GM19328 (cell line): Measurements from ENCODE around the gene ALK.

ENCODE experiments used
- ATAC-seq: cut with Tn5 transposase; IDR thresholded peaks from one replicate; pipeline ENCODE4 v1.9.1; 2021; ENCODE audit warnings: mild to moderate bottlenecking, moderate library complexity; ENCODE audit not compliant: unreplicated experiment

ALK gene

DNA sequence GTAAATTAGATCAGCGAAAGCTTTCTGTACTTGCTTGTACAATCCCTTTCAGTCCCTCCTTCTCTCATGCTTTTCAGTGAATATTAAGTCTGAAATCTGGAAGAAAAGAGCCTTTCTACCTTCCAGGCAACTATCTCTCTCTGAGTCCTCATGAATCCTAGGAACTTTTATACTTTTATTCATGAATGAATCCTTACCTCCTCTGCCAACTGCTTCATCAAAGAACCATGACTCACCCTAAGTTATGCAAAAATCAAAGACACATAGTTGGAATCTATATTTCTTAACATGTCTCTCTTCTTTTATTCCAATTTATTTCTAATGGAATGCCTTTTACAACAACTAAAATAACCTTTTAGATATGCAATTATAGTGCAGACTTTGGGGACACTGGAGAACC is 412.0 kb downstream of the ALK start:
- no peak for ATAC-seq

DNA sequence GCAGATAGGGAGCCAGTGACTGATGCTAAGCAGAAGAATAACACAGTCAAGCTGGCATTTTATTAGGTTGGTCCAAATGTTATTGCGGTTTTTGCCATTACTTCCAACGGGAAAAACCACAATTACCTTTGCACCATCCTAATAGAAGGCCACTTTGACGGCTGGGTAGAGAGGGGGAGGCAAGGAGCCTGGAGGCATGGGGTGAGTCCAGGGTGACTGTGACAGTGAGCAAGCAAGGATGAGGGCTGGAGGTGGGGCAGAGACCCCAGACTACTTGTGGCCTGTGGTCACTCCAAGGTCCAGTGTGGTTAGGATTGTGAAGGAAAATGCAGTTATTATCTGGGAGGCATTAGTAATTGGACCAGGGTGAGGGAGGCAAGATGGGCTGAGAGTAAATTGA is 416.6 kb downstream of the ALK start:
- ATAC-seq = no peak

DNA sequence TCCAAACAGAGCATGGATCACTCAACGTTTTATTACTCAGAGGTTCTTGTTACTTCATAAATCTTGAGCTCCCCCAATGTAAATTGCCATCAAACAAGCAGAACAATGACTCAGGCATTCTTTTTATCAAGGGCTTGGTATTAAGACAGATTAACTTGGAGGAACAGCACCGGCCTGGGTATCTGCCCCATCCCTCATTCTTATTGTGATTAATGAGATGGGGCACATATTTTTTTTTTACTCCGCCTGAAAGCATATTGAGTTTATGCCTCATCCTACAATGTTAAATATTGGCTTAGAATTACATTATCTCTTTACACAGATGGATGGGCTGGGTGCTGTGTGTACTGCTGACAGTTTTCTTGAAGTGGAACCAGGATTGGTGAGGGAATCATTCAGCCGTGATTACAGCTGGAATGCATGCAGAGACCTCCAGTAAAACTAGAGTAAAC is 418.9 kb downstream of the ALK start:
- ATAC-seq = no peak

DNA sequence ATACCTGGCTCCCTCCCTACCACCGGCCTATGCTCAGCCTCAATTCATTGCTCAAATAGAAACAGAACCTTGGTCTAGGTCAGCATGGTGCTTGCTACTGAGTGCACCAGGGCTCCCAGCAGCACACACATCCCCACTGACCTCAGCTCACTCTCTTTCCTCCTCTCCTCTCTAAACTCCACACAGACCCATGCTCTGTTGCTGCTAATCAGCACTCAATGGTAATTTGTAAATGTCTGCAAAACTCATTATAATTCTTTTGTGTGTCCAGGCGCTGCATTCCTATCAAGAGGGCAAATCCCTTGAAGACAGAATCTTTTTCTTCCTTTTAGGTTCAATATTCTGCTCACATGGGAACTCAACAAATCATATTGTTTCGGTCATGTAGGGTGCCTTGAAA is 424.0 kb downstream of the ALK start:
- ATAC-seq = no peak

DNA sequence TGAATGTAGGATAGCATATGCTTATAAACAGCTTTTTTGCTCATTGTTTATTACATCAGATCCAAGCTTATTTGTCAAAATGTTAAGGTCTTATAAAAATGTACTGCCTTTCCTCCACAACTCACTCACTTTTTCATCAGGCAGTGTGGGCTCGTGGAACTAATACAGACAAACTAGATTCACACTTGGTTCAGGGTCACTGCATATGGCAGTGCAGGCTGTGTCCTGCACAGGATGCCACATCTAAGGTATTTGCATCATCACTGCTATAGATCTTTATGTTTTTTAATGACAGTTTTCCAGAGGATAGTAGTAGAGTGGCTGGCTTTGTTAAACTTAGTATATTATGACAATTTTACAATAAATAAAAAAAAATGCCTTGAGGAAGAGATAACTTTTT is 425.2 kb downstream of the ALK start:
- ATAC-seq = no peak

DNA sequence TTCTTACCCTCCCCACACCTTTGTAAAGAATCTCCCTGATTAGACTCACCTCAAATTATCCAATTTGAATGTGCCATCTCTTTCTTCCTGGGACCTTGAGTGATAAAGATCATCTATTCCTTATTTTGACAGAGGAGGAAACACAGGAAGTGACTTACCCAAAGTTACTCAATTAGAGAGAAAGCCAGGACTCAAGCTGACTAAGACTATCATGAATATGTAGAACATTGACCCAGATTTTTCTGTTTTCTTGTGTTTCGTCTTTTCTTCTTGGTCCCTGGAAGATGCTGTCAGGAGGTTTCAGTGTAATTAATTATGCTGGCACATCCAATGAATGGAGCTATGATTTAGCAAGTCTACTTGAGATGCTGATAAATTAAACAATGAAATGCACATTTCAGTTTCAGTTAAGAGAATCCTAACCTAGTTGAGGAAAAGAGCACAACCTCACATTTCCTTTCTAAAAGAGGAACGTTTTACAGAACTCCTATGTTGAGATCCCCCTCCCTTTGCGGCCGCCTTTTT is 425.8 kb downstream of the ALK start:
- no peak for ATAC-seq

DNA sequence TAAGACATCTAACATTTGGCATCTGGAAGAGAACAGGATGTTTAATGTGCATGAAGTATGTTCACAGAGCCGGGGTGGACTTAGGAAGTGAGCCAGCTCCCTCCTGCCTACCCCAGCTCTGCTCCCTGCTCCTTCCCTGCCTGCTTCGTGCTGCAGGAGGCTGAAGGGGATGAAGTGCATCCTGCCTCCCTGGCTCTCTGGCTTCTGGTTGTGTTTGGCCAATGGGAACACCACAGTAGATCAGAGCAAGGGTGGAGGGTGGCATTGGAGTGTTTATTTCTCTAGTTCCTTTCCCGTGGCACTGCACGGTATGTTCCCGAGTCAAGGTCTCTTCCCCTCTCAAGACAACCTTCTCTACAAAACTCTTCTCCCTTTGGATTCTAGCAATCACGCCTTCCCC is 426.3 kb downstream of the ALK start:
- ATAC-seq = no peak

DNA sequence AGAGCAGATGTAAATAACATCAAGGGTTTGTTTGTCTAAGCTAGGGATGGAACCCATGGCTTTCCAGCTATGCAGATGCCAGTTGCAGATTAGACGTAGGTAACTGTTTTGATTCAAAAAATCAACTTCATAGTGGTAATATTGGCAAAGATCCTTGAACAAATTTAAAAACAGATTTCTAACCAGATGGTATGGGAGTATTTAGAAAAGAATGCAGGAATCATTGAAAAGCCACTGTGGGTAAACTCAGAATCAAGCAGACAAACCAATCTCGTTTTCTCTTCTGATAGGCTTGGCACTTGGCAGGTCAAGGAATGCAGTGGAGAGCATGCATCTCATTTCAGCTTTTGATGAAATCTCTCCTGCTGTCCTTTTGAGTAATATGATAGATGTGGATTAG is 428.7 kb downstream of the ALK start:
- ATAC-seq = no peak

DNA sequence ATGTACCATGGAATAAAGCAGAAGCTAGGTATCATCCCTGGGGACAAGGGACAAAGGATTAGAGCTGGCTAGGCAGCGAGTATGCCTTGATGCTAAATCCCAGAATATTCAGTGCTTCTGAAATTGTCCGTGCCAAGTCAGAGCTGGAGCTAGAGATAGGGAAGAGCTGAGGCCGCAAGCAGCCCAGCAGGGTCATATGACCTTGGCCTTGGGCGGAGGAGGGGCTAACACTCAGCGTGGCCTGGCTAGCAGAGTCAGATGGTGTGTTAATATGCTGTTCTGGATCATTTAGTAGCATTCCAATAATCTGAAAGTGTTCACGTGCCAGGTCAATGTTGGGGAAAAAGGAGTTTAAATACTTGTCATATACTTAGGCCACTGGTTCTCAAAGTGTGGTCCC is 431.3 kb downstream of the ALK start:
- no peak for ATAC-seq

DNA sequence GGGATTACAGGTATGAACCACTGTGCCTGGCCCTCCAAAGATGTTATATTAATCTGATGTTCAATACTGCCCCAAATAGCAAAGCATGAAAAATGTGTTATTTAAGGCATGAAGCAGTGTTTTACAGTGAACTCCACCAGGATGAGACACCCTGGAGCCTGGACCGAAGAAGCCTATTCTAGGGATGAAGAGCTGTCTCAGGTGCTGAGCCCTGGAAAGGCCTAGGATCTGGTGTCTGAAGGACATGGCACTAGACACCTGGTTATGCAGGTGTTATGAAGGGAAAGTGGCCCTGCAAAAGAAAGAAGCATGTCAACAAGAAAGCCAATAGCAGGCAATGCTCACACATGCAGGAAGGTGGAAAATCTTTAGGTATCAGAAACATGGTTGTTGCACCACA is 431.8 kb downstream of the ALK start:
- no peak for ATAC-seq

DNA sequence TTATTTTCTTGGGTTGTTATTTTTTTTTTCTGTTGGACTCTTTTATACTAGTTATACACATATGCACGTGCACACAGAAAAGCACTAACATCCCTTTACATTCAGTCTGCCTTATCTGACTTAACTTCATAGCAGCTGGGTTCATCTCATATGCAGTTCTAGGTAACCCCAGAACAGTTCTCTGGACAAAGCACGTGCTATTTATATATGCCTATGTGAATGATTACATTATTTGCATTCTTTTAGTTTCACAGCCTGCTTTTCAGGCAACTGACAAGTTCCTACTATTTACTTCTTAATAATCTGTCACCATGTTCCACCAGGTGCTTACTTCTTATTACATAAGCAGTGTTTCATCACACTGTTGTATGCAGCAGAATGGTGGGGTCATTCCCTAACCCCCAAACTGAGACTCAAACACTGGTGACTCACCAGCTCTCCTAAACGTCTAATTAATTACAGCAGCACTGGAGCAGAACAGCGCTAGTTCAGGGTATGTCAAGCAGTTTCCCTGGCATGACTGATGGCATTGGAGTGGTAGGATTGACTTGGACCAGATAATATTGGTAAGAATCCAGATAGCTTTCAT is 433.3 kb downstream of the ALK start:
- no peak for ATAC-seq

DNA sequence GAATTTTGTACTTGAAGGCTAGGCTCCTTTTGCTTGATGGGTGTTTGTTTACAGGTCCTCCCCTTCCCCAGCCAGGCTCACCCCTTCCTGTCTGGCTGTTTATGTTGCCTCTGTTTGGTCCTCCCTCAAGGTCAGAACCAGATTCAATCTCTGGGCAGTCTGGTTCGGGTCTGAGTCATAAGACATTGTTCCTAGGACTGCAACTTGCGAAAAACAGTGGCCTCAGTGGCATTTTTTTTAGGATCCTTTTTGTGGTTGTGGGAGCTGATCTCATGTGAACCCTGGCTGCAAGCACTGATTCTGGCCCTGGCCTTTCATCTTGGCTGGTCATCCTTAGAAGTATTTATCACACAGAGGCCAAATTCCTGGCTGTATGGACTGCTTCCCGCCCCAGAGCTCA is 435.8 kb downstream of the ALK start:
- no peak for ATAC-seq

DNA sequence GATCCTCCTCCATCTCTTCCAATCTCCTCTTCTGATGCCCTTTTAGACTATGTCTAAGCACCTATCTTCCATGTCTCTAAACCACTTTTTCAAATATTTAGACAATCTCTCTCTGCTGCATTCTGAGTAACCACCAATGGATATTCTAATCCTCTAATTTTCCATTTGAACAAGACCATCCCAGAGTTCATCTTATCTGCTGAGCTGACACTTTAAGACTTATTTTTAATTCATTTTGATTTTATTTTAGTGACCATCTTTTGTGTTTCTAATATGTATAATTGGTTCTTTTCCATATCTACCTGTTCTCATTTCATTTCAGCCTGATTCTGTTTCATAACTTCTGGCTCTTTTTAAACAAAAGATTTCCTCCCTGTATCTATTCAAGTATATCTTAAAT is 436.3 kb downstream of the ALK start:
- no peak for ATAC-seq

DNA sequence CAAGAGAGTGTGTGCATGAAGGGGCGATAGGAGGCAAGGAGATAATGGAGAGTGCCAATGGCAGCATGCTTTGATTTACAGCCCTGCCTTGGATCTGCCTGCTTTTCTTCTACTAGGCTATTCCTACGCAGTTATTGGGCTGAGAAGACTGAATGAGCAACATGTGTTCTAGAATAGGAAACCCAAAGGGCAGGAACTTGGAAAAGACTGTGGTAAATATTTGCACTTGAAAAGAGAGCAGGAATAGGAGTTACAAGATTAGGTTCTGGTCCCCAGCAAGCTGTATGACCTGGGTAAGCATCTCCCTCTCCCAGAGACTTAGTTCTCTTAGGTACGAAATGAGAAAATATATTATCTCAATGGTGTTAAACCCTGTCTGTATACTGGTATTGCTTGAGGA is 438.5 kb downstream of the ALK start:
- ATAC-seq = no peak

DNA sequence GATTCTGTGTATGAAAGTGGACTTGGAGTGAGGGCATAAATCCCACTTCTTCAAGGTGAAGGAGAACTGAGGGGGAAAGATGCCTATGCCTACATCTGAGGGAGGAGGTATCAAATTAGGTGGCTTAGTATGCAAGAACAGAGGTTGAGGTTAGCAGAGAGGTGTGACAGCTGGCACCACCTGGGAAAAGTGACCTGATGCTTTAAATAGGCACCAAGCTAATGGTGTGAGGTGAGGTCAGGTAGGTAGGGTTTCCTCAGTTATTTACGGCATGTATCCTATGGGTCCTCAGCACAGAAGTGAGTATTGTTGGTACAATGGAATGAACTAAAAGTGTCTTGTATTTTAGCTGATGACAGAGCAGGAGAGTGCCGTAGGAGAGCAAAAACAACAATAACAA is 439.0 kb downstream of the ALK start:
- ATAC-seq = no peak

DNA sequence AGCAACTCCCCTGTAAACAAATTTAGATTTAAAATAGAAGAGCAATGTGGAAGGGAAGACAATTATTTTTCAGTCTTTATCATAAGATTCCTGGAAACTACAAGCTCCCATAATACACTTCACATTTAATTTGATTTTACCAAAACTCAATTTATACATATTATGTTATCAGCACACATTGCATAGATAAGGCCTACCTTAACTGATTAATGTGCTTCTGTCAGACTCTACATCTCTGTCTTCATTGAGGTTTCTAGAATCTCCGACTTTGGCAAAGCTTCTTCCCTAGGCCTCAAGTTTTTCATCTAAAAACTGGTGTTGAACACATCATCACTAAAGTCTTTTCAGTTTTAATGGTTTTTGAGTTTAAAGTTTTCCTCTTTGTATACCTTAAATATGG is 440.1 kb downstream of the ALK start:
- no peak for ATAC-seq

DNA sequence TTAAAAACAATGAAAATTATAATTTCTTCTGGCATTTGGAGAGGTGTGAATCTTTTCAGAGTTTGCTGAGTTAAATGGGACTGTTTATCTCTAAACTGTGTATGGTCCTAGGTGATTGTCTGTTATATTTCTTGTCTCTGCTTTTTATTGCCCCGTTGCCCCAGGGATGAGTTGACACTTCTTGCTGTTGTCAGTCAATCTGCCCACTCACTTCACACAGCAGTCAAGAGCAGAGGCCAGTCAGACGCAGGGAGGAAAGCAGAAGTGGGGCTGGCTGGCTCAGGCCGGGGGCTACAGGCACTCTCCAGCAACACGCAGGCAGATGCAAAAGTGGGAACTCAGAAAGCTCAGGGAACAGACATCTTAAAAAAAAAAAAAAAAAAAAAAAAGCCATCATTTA is 441.0 kb downstream of the ALK start:
- no peak for ATAC-seq

DNA sequence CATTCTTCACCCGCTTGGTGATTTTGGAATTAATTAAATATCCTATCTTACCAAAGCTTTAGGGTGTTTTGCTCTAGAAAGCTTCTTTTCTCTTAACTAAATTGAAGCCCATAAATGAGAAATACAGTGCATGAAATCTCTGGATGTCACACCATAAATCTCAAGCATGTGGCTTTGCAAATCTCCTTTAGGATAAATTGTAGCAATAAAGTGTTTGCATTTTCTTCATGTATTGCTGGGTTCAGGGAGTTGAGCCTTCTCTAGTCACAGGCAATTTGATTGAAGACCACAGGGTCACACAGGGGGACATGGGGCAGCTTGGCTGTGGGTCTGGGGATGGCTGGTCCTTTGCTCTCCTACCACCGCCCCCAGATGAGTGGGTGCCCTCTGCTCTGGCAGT is 442.0 kb downstream of the ALK start:
- no peak for ATAC-seq

DNA sequence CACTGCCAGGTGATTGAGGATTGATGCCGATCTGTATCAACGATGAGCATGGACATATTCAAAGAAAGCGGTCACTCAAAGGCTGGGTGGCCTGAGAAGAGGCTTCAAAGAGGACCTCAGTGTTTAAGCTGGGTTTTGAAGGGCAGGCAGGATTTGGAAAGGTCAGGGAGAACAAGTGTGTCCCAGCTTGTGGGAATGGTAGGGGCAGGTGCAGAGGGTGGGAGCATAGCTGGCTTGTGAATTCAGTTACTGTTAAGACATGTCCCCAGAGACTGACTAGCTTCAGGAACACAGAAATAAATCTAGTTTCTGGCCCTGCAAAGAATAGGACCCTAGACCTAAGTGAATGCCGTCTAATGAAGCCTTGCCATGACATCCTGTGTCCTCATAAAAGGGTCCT is 442.7 kb downstream of the ALK start:
- ATAC-seq = no peak

DNA sequence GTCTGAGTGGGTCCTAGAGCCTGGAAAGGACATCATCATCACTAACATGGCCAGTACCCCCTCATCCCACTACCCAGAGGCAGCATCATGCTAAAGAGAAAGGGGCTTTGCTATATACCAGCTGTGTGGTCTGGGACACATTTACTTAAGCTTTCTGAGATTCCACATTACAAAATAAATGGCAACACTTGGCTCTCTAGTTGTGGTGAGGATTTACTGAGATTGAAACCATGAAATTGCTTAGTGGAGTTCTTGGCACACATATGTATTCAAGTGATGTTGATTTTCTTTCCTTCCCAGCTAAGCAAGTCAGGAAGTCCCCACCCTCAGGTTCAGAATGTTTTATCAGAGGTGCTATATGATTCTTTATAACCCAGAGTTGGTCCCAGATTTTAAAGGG is 444.2 kb downstream of the ALK start:
- no peak for ATAC-seq

DNA sequence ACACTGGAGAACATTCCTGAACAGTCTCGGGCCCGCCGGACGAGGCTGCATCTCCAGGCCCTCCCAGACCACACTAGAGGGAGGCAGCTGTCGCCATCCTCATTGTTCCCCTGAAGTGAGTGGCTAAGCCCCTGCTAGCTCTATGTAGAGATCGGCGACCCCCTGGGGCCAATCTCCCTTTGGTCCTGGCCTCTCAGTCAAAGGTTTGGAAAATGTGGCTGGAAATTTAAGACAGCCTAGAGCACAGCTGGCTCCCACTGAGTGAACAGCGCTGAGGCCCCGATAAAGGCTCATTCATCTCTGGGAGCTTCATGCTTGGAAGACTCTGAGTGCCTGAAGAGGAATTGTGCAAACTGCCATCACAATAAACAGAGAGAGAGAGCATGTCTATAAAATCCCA is 445.9 kb downstream of the ALK start:
- ATAC-seq = no peak

DNA sequence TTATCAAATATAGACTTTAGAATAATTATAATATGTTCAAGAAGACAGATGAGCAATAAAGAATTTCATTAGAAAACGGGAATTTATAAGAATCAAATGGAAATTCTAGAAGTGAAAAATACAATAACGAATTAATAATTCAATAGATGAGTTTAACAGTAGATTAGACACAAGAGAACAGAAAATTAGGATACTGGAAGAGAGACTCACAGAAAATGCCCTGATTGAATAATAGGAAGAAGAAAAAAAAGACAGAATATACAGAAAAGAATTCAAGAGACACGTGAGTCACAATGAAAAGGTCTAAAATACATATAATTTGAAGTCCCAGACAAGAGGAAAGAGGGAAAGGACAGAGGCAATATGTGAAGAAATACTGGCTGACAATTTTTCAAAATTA is 451.4 kb downstream of the ALK start:
- no peak for ATAC-seq

DNA sequence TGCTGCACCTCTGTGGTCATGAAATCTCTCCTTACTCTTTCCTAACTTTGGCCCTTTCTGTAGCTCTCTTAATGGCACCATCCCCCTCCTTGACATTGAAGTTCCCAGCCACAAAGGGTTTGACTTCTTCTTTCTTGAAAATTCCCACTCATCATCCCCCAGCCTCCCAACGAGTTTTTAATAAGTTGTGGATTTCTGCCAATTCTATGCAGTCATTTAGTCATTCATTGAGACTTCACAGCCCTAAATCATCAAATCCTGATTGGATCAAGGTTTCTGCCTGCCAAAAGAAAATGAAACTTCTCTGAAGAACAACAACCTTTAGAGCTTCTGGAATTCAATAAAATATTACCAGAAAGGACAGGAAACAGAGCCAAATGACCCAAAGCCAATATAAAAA is 451.9 kb downstream of the ALK start:
- no peak for ATAC-seq
